GM21423 (cell line): ENCODE data around the gene FOLH1.
"Not testable (repeated sequence)": the region's sequence is repeated elsewhere in the genome, so short reads cannot be mapped to it uniquely, and the experiment has no call there.

Source experiments
- ATAC-seq: cut with Tn5 transposase; IDR thresholded peaks from one replicate; pipeline ENCODE4 v1.9.1; 2021; ENCODE audit warnings: mild to moderate bottlenecking, moderate library complexity; ENCODE audit not compliant: unreplicated experiment

FOLH1 gene

GRCh38 chr11:49208006-49208721, at the start of gene FOLH1:
TSS of gene FOLH1 (minus strand) at chr11:49208602. CDS start at chr11:49208409, 193 bp downstream.
- no peak for ATAC-seq

DNA sequence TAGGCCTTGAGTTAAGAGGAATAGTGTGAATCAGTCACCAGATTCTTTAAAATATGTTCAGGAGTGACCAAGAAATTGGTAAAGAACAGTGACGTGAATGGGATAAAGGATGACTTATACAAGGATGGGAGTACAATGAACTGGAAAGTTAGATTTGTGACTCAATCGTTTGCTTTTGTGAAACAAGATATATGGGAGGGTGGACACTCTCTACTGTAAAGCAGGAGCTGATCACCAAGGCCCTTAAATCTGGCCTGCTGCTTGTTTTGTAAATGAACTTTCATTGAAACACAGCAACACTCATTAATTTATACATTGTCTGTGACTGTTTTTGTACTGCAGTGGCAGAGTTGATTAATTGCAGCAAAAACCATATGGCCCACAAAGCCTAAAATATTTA, 46.7 kb upstream of the FOLH1 start:
- not testable (repeated sequence) for ATAC-seq

GRCh38 chr11:49251212-49251611, 42.8 kb upstream of the FOLH1 start:
- ATAC-seq, result not testable (repeated sequence)

DNA sequence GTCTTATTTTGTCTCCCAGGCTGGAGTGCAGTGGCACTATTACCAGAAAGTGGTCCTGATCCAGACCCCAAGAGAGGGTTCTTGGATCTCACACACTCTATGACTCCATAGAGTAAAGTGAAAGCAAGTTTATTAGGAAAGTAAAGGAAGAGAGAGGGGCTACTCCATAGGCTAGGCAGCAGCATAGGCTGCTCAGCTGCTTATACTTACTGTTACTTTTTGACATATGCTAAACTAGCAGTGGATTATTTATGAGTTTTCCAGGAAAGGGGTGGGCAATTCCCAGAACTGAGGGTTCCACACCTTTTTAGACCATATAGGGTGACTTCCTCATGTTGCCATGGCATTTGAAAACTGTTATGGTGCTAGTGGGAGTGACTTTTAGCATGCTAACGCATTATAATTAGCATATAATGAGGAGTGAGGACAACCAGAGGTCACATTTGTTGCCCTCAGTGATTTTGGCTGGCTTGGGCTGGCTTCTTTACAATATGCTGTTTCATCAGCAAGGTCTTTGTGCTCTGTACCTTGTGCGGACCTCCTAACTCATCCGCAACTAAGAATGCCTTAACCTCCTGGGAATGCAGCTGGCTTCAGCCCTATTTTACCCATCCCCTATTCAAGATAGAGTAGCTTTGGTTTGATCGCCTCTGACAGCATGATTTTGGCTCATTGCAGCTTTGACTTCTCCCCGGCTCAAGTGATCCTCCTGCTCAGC, 42.2 kb upstream of the FOLH1 start:
- not testable (repeated sequence) for ATAC-seq

DNA sequence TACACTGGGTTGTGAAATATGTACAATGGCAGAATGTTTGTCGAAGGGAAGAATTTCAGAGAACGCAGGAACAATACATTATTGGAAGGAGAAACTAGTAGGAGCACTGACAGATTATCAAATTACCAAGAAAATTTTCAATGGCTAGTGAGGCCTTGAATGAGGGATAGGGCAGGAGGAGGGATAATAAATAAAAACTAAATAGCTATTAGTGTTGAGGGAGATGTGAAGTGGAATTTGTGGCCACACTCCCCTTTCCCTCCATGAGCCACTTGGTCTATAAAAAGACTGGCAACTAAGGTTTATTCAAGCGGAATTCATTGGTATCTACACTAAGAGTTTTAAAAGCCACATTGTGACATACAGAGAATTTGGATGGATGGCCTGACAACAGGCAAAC, 41.0 kb upstream of the FOLH1 start:
- not testable (repeated sequence) for ATAC-seq

DNA sequence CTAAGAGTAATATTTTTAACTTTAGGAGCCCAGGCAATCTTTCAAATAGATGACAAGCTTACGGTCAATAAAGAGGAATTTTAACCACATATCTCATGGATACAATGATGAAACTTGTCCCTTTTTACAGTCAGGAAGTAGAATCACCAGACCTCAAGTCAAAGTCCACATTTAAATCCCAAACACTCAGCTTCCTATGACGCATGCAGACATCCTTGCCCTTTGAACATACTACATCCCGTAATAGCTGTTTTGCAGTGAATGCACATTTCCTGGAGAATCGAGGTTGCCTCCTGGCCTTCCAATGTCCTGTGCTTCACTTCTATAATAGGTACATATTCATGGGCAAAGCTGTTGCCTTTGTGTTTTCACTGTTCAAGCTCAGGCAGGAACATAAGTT, 25.3 kb upstream of the FOLH1 start:
- ATAC-seq, result not testable (repeated sequence)

- not testable (repeated sequence) for ATAC-seq
These were observed 24.6 kb upstream of the FOLH1 start for GRCh38 chr11:49233019-49233418.

DNA sequence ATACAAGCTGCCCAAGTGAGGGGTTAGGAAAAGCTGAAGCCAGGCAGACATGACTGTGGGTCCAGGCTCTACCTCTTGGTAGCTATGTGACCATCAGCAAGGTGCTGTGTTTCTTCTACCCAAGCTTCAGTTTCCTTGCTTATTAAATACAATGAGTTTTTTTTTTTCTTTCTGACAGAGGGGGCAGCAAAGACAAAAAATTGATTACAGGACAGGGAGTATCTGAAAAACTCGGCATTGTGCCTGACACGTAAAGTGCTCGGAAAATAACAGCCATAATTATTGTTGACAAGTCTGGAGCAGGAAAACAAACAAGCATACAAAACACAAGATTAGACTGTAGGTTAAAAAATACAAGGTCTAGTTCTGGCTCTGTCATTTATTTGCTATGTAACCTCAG, 23.3 kb upstream of the FOLH1 start:
- ATAC-seq, result not testable (repeated sequence)

GRCh38 chr11:49230534-49230933, 22.1 kb upstream of the FOLH1 start:
- not testable (repeated sequence) for ATAC-seq

GRCh38 chr11:49230001-49230400, 21.6 kb upstream of the FOLH1 start:
- not testable (repeated sequence) for ATAC-seq

- ATAC-seq, result not testable (repeated sequence)
These were observed 20.7 kb upstream of the FOLH1 start for GRCh38 chr11:49229136-49229535.

GRCh38 chr11:49225255-49225785, 16.9 kb upstream of the FOLH1 start:
- not testable (repeated sequence) for ATAC-seq

DNA sequence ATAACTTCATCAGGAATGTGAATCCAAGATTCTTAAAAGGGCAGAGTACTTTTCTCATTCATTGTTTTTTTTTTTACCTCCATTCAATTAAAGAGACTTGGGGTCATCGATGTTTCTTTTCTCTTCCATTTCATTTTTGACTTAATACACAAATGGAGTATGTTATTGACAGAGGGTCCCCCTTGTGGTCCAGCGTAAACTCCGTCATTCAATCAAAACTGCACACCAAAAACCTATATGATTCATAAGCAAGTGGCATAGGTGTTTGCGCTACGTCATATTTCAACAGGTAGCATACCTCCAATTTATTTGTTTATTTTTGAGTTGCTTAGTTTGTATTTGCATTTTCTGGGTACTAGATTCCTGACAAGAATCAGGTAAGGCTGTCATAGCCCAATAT, 12.7 kb upstream of the FOLH1 start:
- no peak for ATAC-seq

DNA sequence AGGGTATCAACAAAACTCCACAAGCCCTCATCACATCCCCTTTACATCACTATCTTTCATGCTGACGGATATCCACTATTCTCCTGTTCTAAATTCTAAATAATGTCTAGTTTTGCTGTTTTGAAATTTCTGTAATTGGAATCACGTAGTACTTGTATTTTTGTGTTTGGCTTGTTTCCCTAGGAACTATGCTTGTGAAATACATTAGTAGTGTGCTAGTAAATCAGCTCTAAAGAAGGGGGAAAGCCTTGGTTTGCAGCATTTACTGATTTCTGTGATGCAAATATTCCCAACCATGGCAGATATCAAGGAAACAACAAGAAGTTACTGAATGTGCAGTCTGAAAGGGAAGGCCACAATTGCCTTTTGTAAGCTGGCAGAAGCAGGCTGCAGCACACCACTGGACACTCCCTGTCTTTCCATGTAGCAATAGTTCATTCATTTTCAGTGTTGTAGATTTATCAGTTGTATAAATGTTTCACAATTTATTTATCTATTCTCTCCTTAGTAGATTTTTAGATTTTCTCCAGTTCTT, 4.7 kb upstream of the FOLH1 start:
- ATAC-seq, result no peak

- not testable (repeated sequence) for ATAC-seq
These were observed 1.4 kb downstream of the FOLH1 start for GRCh38 chr11:49206999-49207398.

DNA sequence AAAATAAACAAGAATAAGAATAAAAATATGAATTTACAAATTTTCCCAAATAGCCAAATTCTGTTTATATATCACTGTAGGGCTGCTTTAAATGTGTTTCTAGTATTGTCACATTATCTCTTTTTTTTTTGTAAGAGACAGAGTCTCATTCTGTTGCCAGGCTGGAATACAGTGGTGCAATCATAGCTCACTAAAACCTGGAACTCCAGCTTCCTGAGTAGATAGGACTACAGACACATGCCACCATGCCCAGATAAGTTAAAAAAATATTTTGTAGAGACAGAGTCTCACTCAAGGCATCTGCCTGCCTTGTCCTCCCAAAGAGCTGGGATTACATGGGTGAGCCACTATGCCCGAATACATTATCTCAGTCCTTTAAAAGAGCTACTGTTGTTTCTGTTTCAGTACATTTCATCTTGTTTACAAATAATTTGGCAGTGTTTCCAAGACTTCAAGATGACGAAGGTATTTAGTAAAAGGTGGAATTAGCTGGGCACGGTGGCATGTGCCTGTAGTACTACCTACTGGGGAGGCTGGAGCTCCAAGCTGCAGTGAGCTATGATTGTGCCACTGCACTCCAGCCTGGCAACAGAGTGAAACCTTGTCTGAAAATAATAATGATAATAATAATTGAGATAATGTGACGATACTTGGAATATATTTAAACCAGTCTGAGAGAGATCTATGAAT, 6.0 kb downstream of the FOLH1 start:
- ATAC-seq, result no peak

DNA sequence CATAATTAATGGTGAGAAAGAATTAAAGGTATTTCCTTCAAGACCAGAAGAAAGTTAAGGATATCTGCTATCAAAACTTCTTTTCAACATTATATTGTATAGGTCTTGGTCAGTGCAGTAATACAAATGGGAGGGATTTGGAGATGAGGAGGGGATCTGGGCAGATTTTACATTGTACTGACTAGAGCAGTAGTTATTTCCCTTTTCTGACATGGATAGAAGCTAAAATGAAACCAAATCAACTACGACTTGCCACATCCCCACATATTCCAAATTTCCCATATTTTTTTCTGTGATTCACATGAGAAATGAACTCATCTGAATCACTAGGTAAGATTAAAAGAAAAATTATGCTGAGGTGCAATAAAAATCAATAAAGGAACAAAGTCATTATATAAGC, 11.6 kb downstream of the FOLH1 start:
- ATAC-seq, result not testable (repeated sequence)

- not testable (repeated sequence) for ATAC-seq
These were observed 12.4 kb downstream of the FOLH1 start for GRCh38 chr11:49196002-49196401.

DNA sequence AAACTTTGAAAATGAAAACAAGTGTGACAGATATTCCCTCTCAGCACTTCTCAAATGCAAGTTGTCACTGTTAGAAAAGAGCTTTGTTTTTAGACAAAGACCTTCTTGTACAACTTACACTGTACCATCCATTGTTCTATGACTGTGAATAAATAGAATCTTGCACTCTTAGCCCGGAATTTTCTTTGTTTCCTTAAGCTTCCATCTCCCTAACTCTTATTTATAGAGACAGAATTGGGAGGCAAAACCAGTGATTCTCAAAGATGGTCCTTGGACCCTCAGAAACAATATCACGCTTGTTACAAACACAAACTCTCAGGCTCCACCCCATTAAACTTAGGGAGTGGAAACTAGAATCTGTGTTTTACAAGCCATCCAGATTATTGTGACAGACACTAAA, 18.1 kb downstream of the FOLH1 start:
- not testable (repeated sequence) for ATAC-seq

GRCh38 chr11:49186225-49186624, 22.2 kb downstream of the FOLH1 start:
- not testable (repeated sequence) for ATAC-seq

DNA sequence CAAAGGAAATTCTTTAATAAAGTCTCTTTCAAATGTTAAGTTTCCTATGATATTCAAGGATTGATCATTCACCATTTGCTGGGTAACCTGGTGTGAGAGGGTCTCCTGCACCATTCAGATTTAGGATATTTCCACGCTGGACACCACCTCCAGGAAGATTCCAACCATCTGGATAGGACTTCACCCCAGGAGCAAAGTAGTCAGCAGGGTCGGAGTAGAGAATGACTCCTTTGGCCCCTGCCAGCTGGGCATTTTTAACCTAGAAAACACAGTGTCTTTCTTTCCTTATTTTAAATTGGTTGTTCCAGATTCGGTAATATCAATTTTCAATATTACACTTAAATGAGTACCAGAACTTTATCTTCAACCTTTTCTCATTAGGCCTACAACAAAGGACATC, 22.8 kb downstream of the FOLH1 start:
- not testable (repeated sequence) for ATAC-seq
